Prostate gland (tissue), 2 donors: ENCODE measurements around the gene MMP14. TPM values are rescaled to one million over a fixed set of nuclear protein-coding genes. Genes with fewer than 3 reads are reported as not detected.
A peak's percentile ranks its signal among the peaks of the same experiment; 100 is the strongest.
"Not testable (repeated sequence)": the region's sequence is repeated elsewhere in the genome, so short reads cannot be mapped to it uniquely, and the experiment has no call there.

Source experiments
- DNase-seq: peaks from one replicate; pipeline ENCODE4 v3.0.0-alpha.2; 2019; ENCODE audit warnings: low spot score
- H3K27ac ChIP-seq, 2 donors: fragments of 200-600 bp; sonication (generic); 2 replicates each; pipeline ENCODE4 v1.5.1; 2017 to 2019
- H3K27me3 ChIP-seq: fragments of 200-600 bp; sonication (generic); replicated peaks from 2 replicates; pipeline ENCODE4 v1.5.1; 2019; ENCODE audit not compliant: insufficient read depth
- H3K36me3 ChIP-seq, 2 donors: fragments of 200-600 bp; sonication (generic); 1 replicate in 1 of 2; 2 replicates in 1 of 2; pipeline versions ENCODE4 v1.5.1 to v1.8.1; 2017 to 2019
- H3K4me1 ChIP-seq: fragments of 200-600 bp; sonication (generic); replicated peaks from 2 replicates; pipeline ENCODE4 v1.5.1; 2019
- H3K4me3 ChIP-seq, 2 donors: fragments of 200-600 bp; sonication (generic); 2 replicates each; pipeline ENCODE4 v1.5.1; 2017 to 2019
- H3K9me3 ChIP-seq: fragments of 200-600 bp; sonication (generic); 2 replicates; pipeline ENCODE4 v1.5.1; 2017
- CTCF ChIP-seq, 4 experiments: fragments of 200-600 bp in 2 of 4; fragments of 450-650 bp in 2 of 4; sonication (generic) in 2 of 4; IDR thresholded peaks; 1 replicate in 3 of 4; 2 replicates in 1 of 4; pipeline ENCODE4 v1.5.1; 2016 to 2019; ENCODE audit warnings: antibody characterized with exemption in 4 of 4, mild to moderate bottlenecking in 2 of 4, moderate library complexity in 2 of 4
- POLR2A ChIP-seq: fragments of 450-650 bp; IDR thresholded peaks from one replicate; pipeline ENCODE4 v1.6.1; 2016; ENCODE audit warnings: antibody characterized with exemption, mild to moderate bottlenecking
- POLR2AphosphoS5 ChIP-seq: sonication (generic); formaldehyde crosslinking; IDR thresholded peaks from one replicate; pipeline ENCODE4 v1.6.1; 2017; ENCODE audit warnings: antibody characterized with exemption
- WGBS: methylation state at CpG from one replicate; pipeline ENCODE4 v1.1.5; 2018; 5-methylcytosine and 5-hydroxymethylcytosine counted together
- intact Hi-C: fragments of 100-400 bp; cut with DNase I; formaldehyde crosslinking; loops from one replicate; pipeline ENCODE4 v1.14.2; 2022
- total RNA-seq, 2 donors: library from RNA; depleted of rRNA; stranded (reverse); fragments of >200 nt; gene quantifications; one replicate each; pipeline ENCODE4 v1.1.0, GENCODE V29; 2016

Gene MMP14
- total RNA-seq, 2 donors from 2014 or later, result 64.9 to 90.4 TPM

- no peaks in the 10 kb centered on the region for H3K36me3 ChIP-seq
- H3K27me3 ChIP-seq, result no peaks in the 10 kb centered on the region
- intact Hi-C loops, result loop anchor here (2.0 to 10.0 kb wide), 3 partner anchors 30 to 295 kb away; partner anchors contain the start of gene OXA1L
- H3K27ac ChIP-seq, result no peak overlapping the region
- TF ChIP-seq POLR2A (no peak), POLR2AphosphoS5 (no peak), CTCF (IDR thresholded peaks at IDR 0.05) (no peak)
- no peak overlapping the region for H3K4me3 ChIP-seq
- WGBS, result 86% methylated on average over 2 of the region's 2 CpGs
- no peaks in the 10 kb centered on the region for H3K9me3 ChIP-seq
- DNase-seq, result no peak
- H3K4me1 ChIP-seq, result peaks cover 10% of the 10 kb centered on the region
Measured at GRCh38 chr14:22852599-22852939, 16.2 kb downstream of the MMP14 start.

DNA sequence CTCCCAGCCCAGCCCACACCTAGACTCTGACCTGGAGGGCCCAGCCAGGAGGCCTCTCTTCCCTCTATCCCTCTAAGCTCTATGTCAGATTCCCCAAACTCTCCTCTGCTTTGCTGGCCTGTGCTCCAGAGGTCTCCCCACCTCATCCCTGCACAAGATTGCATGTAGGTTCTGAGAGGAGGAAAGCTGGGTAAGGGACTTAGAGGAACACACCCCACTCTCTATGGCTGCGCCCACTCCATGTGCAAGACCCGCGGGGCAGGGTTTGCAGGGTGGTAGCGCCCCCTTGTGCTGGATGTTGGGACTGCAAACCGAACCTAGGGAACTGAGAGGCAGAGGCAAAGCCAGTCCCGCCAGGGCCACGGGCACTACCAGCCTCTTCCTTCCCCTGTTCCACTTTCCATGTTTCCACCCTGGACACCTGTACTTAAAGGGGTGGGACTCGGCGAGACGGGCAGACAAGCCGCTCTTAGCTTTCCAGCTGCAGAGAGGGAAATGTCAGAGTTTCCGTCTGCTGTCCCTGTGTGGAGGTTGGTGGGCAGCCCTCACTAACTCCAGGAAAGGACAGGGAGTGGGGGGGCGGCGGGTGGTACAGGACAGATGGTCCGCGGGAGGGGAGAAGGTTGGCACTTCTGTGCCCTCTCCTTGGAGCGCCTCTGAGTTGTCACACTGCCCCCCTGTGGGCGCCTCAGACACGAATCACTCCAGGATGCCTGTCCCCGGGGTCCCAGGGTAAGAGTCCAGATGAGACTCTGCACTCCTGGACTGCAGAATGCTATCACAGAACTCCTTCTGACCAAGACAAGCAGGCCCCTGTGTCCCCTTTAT, 16.8 kb downstream of the MMP14 start:
- no peaks in the 10 kb centered on the region for H3K27me3 ChIP-seq
- no peaks in the 10 kb centered on the region for H3K9me3 ChIP-seq
- H3K4me1 ChIP-seq, result peaks cover 9% of the 10 kb centered on the region
- peak overlapping the region; percentile 66 to 74 for H3K27ac ChIP-seq
- intact Hi-C loops, result loop anchor here (1.0 to 10.0 kb wide), 4 partner anchors 17 to 296 kb away; partner anchors contain the start of genes MMP14 and OXA1L
- WGBS, result 2% methylated on average over 17 of the region's 20 CpGs
- TF ChIP-seq POLR2A (no peak), CTCF (IDR thresholded peaks at IDR 0.05) (peak; percentile 93 to 97 (median 96)), POLR2AphosphoS5 (peak; percentile 51)
- peak overlapping the region; percentile 24 to 27 for H3K4me3 ChIP-seq
- peak; percentile 82 for DNase-seq
- H3K36me3 ChIP-seq, result no peaks in the 10 kb centered on the region

DNA sequence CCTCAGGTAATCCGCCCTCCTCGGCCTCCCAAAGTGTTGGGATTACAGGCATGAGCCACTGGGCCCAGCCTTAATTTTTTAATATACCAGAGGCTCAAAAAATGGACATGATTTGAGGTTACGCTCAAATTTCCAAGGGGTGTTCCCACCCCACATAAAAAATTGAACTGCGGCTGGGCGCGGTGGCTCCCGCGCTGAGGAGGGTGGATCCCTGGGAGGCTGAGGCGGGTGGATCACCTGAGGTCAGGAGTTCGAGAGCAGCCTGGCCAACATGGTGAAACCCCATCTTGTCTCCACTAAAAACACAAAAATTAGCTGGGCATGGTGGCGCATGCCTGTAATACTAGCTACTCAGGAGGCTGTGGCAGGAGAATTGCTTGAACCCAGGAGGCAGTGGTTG, 17.9 kb downstream of the MMP14 start:
- not testable (repeated sequence) for H3K36me3 ChIP-seq, DNase-seq, H3K4me3 ChIP-seq, H3K4me1 ChIP-seq, H3K27ac ChIP-seq, H3K27me3 ChIP-seq, H3K9me3 ChIP-seq
- intact Hi-C loops, result loop anchor here (5.0 to 10.0 kb wide), 2 partner anchors 89 to 297 kb away; partner anchors contain the start of gene OXA1L
- 96% methylated on average over 11 of the region's 11 CpGs for WGBS

DNA sequence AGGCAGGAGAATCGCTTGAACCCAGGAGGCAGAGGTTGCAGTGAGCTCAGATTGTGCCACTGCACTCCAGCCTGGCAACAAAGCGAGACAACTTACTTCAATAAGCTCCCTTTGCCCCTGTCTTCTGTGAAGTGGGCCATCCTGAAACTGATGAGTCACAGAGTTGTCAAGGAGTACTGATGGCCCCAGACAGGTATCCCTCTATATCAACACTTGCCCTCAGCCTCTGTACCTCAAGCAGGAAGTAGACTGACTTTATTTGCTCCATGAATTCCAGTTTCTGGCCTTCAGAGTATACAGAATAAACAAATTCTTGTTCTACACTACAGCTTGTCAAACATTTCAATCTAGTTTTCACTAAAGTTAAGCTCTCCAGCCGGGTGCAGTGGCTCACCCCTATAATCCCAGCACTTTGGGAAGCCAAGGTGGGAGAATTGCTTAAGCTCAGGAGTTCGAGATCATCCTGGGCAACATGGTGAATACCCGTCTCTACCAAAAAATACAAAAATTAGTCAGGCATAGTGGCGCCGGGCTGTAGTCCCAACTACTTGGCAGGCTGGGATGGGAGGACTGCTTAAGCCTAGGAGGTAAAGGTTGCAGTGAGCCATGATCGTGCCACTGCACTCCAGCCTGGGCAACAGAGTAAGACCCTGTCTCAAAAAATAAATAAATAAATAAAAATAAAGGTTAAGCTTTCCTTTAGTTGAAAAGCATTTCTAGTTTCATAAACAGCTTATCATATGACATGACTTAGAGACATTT, 18.8 kb downstream of the MMP14 start:
- Histone ChIP-seq H3K36me3 (no peaks in the 10 kb centered on the region), H3K27me3 (no peaks in the 10 kb centered on the region), H3K9me3 (no peaks in the 10 kb centered on the region), H3K27ac (no peak overlapping the region), H3K4me3 (no peak overlapping the region), H3K4me1 (peaks cover 9% of the 10 kb centered on the region)
- 90% methylated on average over 8 of the region's 8 CpGs for WGBS
- DNase-seq, result no peak
- intact Hi-C loops, result loop anchor here (5.0 to 10.0 kb wide), 2 partner anchors 90 to 298 kb away; partner anchors contain the start of gene OXA1L
- no peak for TF ChIP-seq POLR2AphosphoS5
- TF ChIP-seq CTCF (IDR thresholded peaks at IDR 0.05), result no peak
- TF ChIP-seq POLR2A, result no peak

DNA sequence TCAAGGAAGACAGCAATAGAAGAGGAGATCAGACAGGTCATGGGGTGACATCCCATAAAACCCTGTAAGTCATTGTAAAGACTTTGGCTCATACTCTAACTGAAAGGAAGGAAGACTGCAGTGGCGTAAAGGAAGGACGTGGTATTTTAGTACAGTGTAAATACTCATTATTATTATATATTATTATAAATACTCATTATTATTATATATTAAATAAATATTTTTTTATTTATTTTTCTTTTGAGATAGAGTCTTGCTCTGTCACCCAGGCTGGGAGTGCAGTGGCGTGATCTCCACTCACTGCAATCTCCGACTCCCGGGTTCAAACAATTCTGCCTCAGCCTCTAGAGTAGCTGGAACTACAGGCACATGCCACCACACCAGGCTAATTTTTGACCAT, 20.0 kb downstream of the MMP14 start:
- intact Hi-C loops, result loop anchor here (10.0 kb wide), 1 partner anchor 92 kb away; the partner anchor contains the start of gene OXA1L
- H3K27me3 ChIP-seq, result no peaks in the 10 kb centered on the region
- H3K4me1 ChIP-seq, result no peaks in the 10 kb centered on the region
- no peaks in the 10 kb centered on the region for H3K9me3 ChIP-seq
- no peak for DNase-seq
- TF ChIP-seq CTCF (IDR thresholded peaks at IDR 0.05) (no peak), POLR2A (no peak), POLR2AphosphoS5 (no peak)
- H3K27ac ChIP-seq, result no peak overlapping the region
- WGBS, result 96% methylated on average over 5 of the region's 5 CpGs
- no peaks in the 10 kb centered on the region for H3K36me3 ChIP-seq
- H3K4me3 ChIP-seq, result no peak overlapping the region

DNA sequence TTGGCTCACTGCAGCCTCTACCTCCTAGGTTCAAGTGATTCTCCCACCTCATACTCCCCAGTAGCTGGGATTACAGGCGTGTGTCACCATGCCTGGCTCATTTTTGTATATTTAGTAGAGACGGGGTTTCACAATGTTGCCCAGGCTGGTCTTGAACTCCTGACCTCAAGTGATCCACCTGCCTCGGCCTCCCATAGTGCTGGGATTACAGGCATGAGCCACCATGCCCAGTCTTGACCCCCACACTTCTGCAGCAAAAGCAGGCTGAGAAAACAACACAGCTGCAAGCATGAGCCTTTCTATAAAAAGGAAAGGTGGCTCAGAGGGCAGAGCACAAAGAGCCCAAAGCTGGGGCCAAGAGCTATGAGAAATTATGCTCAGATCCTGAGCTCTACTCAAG, 24.0 kb downstream of the MMP14 start:
- H3K4me1 ChIP-seq, H3K9me3 ChIP-seq, H3K4me3 ChIP-seq, intact Hi-C loops, H3K27me3 ChIP-seq, H3K36me3 ChIP-seq, H3K27ac ChIP-seq, DNase-seq: not testable (repeated sequence)
- 64% methylated on average over 3 of the region's 3 CpGs for WGBS
